ENCODE measurements around the gene H1-8. TPM values are rescaled to one million over a fixed set of nuclear protein-coding genes. Genes with fewer than 3 reads are reported as not detected.
"Not testable (repeated sequence)": the region's sequence is repeated elsewhere in the genome, so short reads cannot be mapped to it uniquely, and the experiment has no call there.

H1-8 gene
- total RNA-seq, 1 donor from 2014 or later = not detected

- DNase-seq (ENCODE audit: low spot score) (no peak), ATAC-seq (peak; percentile 27)
- intact Hi-C loops (cut with DNase I) = no loop called here
These were observed 29.3 kb upstream of the H1-8 start for GRCh38 chr3:129513705-129514104.

- no peak for ATAC-seq
- no peak for DNase-seq (ENCODE audit: low spot score)
- intact Hi-C loops (cut with DNase I) = no loop called here
These were observed 28.9 kb upstream of the H1-8 start for GRCh38 chr3:129514110-129514509.

GRCh38 chr3:129514563-129514962 lies 28.4 kb upstream of the H1-8 start:
- DNase-seq (ENCODE audit: low spot score) (no peak), ATAC-seq (no peak)
- intact Hi-C loops (cut with DNase I) = no loop called here

GRCh38 chr3:129515108-129515820 lies 27.7 kb upstream of the H1-8 start:
- DNase-seq (ENCODE audit: low spot score); ATAC-seq; intact Hi-C loops (cut with DNase I): not testable (repeated sequence)

GRCh38 chr3:129515821-129516432 lies 27.0 kb upstream of the H1-8 start:
- DNase-seq (ENCODE audit: low spot score); ATAC-seq; intact Hi-C loops (cut with DNase I): not testable (repeated sequence)

- ATAC-seq = no peak
- intact Hi-C loops (cut with DNase I) = no loop called here
- no peak for DNase-seq (ENCODE audit: low spot score)
These were observed 25.5 kb upstream of the H1-8 start for GRCh38 chr3:129517516-129517915.

GRCh38 chr3:129518038-129518561 lies 24.9 kb upstream of the H1-8 start:
- no peak for DNase-seq (ENCODE audit: low spot score)
- no peak for ATAC-seq
- intact Hi-C loops (cut with DNase I) = no loop called here

- intact Hi-C loops (cut with DNase I) = no loop called here
- DNase-seq (ENCODE audit: low spot score) = no peak
- no peak for ATAC-seq
These were observed 24.4 kb upstream of the H1-8 start for GRCh38 chr3:129518581-129518980.

- intact Hi-C loops (cut with DNase I) = no loop called here
- ATAC-seq (no peak), DNase-seq (ENCODE audit: low spot score) (no peak)
These were observed 23.5 kb upstream of the H1-8 start for GRCh38 chr3:129519449-129519848.

GRCh38 chr3:129519896-129520715 lies 22.9 kb upstream of the H1-8 start:
- DNase-seq (ENCODE audit: low spot score) (no peak), ATAC-seq (no peak)
- intact Hi-C loops (cut with DNase I) = no loop called here

GRCh38 chr3:129520960-129521359 lies 22.0 kb upstream of the H1-8 start:
- ATAC-seq (no peak), DNase-seq (ENCODE audit: low spot score) (no peak)
- intact Hi-C loops (cut with DNase I) = no loop called here

- ATAC-seq = no peak
- no peak for DNase-seq (ENCODE audit: low spot score)
- intact Hi-C loops (cut with DNase I) = no loop called here
These were observed 21.4 kb upstream of the H1-8 start for GRCh38 chr3:129521611-129522010.

- no peak for DNase-seq (ENCODE audit: low spot score)
- intact Hi-C loops (cut with DNase I) = no loop called here
- peak; percentile 8 for ATAC-seq
These were observed 20.0 kb upstream of the H1-8 start for GRCh38 chr3:129522953-129523352.

- intact Hi-C loops (cut with DNase I) = no loop called here
- ATAC-seq (no peak), DNase-seq (ENCODE audit: low spot score) (no peak)
These were observed 18.9 kb upstream of the H1-8 start for GRCh38 chr3:129524081-129524480.

- no peak for ATAC-seq
These were observed 17.5 kb upstream of the H1-8 start for GRCh38 chr3:129525341-129525968.

GRCh38 chr3:129526121-129526900 lies 16.7 kb upstream of the H1-8 start:
- ATAC-seq = peak; percentile 30
- intact Hi-C loops (cut with DNase I) = no loop called here
- DNase-seq (ENCODE audit: low spot score) = no peak

More at GRCh38 chr3:129525341-129525968, 17.5 kb upstream of the H1-8 start:
- intact Hi-C loops (cut with DNase I) = no loop called here
- DNase-seq (ENCODE audit: low spot score) = no peak

GRCh38 chr3:129527262-129527661 lies 15.7 kb upstream of the H1-8 start:
- DNase-seq (ENCODE audit: low spot score) (no peak), ATAC-seq (no peak)
- intact Hi-C loops (cut with DNase I) = no loop called here

GRCh38 chr3:129528589-129529100 lies 14.3 kb upstream of the H1-8 start, which contains the start of gene RHO:
TSS of gene RHO (plus strand) at chr3:129528639. CDS start at chr3:129528734, 95 bp downstream.
- ATAC-seq = no peak
- intact Hi-C loops (cut with DNase I) = no loop called here
- DNase-seq (ENCODE audit: low spot score) = no peak
